Natural killer cell (primary cell): ENCODE measurements around the gene PDPN. TPM values are rescaled to one million over a fixed set of nuclear protein-coding genes. Genes with fewer than 3 reads are reported as not detected.

Experiments
- ATAC-seq, 3 donors: fragments of 150-1000 bp in 2 of 3; fragments of 200-7000 bp in 1 of 3; cut with Tn5 transposase; 1 replicate in 1 of 3; 2 replicates in 2 of 3; pipeline ENCODE4 v1.10.0; 2021; ENCODE audit warnings: mild to moderate bottlenecking in 2 of 3, moderate library complexity in 2 of 3
- DNase-seq, 2 donors: peaks; one replicate each; pipeline versions ENCODE4 v3.0.0 to v3.0.0-alpha.2; 2013 to 2021; ENCODE audit warnings: mixed read lengths in 1 of 2
- H3K27ac ChIP-seq: one replicate; pipeline ENCODE4 v1.5.1; 2013; ENCODE audit warnings: mild to moderate bottlenecking, low read length
- H3K27me3 ChIP-seq: one replicate; pipeline ENCODE4 v1.6.1; 2013; ENCODE audit warnings: low read length; ENCODE audit not compliant: control insufficient read depth, insufficient read depth
- H3K36me3 ChIP-seq: one replicate; pipeline ENCODE4 v1.6.1; 2013; ENCODE audit warnings: low read length; ENCODE audit not compliant: control insufficient read depth, insufficient read depth
- H3K4me1 ChIP-seq: one replicate; pipeline ENCODE4 v1.6.1; 2013; ENCODE audit warnings: low read length; ENCODE audit not compliant: control insufficient read depth, insufficient read depth
- H3K4me3 ChIP-seq: one replicate; pipeline ENCODE4 v1.5.1; 2013; ENCODE audit warnings: low read length
- H3K9me3 ChIP-seq: one replicate; pipeline ENCODE4 v1.6.1; 2013; ENCODE audit warnings: low read length; ENCODE audit not compliant: control insufficient read depth, insufficient read depth
- H3K27ac Mint-ChIP-seq, 2 donors: one replicate each; pipeline ENCODE4 v1.8.0; 2022; ENCODE audit warnings: mild to moderate bottlenecking in 2 of 2, mixed read lengths in 2 of 2, moderate library complexity in 1 of 2
- H3K27me3 Mint-ChIP-seq, 2 donors: one replicate each; pipeline ENCODE4 v1.8.0; 2022; ENCODE audit warnings: low read depth in 2 of 2, mixed read lengths in 2 of 2
- H3K36me3 Mint-ChIP-seq: one replicate; pipeline ENCODE4 v1.8.0; 2022; ENCODE audit warnings: mixed read lengths
- H3K4me1 Mint-ChIP-seq, 2 donors: one replicate each; pipeline ENCODE4 v1.8.0; 2022; ENCODE audit warnings: mixed read lengths in 2 of 2
- H3K4me3 Mint-ChIP-seq: one replicate; pipeline ENCODE4 v1.8.0; 2022; ENCODE audit warnings: mild to moderate bottlenecking, moderate library complexity, mixed read lengths
- H3K9me3 Mint-ChIP-seq, 2 donors: one replicate each; pipeline ENCODE4 v1.8.0; 2022; ENCODE audit warnings: mixed read lengths in 2 of 2
- WGBS: methylation state at CpG from one replicate; pipeline ENCODE4 v1.1.7; 2013; ENCODE audit warnings: missing lambda C conversion rate; ENCODE audit not compliant: insufficient coverage; 5-methylcytosine and 5-hydroxymethylcytosine counted together
- intact Hi-C: fragments of 100-400 bp; cut with micrococcal nuclease; formaldehyde crosslinking; loops from one replicate; pipeline ENCODE4 v1.14.2; 2022
- total RNA-seq, 4 donors: library from RNA; stranded (reverse); fragments of 120-200 nt in 1 of 4; gene quantifications; one replicate each; pipeline versions ENCODE4 v1.2.3 to v1.2.4, GENCODE V29; 2013 to 2022
- TF ChIP-seq, protein P1 (sequence below): fragments of 200-600 bp; IDR thresholded peaks from one replicate; pipeline ENCODE4 v1.8.0; 2022; ENCODE audit warnings: antibody characterized with exemption

PDPN gene
- total RNA-seq, 3 donors from 2014 or later (not counting 1 experiment from before 2014, with no cell fraction given), result not detected

DNA sequence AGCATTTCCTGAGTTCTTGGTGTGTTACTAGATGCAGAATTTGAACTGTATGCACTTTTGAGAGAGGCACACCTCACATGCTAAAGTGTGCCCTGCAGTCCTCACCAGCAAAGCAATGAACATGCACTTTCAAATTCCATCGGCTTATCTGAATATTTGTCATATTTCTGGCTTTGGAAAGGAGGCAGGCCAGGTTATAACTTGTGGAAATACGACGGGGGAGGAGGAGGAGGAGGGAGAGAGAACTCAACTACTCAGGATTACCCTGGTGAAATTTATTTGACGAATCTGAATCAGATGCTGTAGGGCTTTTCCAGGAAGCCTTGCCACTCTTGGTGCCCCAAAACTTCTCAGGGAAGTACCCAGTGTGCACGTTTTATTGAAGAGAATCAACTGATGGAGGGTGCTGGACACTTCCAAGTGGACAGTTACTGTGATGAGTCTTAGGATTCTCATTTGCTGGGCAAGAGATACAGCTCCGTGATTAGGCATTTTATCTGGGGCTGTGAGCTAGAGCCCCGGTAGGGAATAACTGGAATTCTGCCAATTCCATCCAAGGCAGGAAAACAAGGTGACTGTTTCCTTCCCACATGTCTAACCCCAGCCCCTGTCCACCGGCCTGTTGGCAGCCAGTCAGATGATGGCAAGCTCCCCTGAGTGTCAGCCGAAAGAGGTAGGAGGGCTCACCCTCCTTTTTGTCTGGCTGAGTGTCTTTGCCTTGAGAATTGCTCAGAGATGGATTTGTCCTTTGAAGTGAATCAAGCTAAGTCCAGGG lies 3.8 kb downstream of the PDPN start:
- ATAC-seq (no peak), DNase-seq (no peak)
- H3K36me3 Mint-ChIP-seq, result no peaks in the 10 kb centered on the region
- intact Hi-C loops, result no loop called here
- Histone ChIP-seq H3K36me3 (no peaks in the 10 kb centered on the region), H3K4me3 (no peak overlapping the region), H3K9me3 (no peaks in the 10 kb centered on the region), H3K27ac (no peak overlapping the region), H3K4me1 (no peaks in the 10 kb centered on the region), H3K27me3 (peaks cover 15% of the 10 kb centered on the region)
- no peak overlapping the region for H3K27ac Mint-ChIP-seq
- no peaks in the 10 kb centered on the region for H3K4me1 Mint-ChIP-seq
- no peak overlapping the region for H3K4me3 Mint-ChIP-seq
- TF ChIP-seq, protein P1, sequence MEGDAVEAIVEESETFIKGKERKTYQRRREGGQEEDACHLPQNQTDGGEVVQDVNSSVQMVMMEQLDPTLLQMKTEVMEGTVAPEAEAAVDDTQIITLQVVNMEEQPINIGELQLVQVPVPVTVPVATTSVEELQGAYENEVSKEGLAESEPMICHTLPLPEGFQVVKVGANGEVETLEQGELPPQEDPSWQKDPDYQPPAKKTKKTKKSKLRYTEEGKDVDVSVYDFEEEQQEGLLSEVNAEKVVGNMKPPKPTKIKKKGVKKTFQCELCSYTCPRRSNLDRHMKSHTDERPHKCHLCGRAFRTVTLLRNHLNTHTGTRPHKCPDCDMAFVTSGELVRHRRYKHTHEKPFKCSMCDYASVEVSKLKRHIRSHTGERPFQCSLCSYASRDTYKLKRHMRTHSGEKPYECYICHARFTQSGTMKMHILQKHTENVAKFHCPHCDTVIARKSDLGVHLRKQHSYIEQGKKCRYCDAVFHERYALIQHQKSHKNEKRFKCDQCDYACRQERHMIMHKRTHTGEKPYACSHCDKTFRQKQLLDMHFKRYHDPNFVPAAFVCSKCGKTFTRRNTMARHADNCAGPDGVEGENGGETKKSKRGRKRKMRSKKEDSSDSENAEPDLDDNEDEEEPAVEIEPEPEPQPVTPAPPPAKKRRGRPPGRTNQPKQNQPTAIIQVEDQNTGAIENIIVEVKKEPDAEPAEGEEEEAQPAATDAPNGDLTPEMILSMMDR, result no peak
- no peaks in the 10 kb centered on the region for H3K9me3 Mint-ChIP-seq
- H3K27me3 Mint-ChIP-seq, result peaks cover 41 to 50% of the 10 kb centered on the region in 2 donors
- 66% methylated on average over 9 of the region's 9 CpGs for WGBS

- DNase-seq (no peak), ATAC-seq (no peak)
- no peaks in the 10 kb centered on the region for H3K36me3 ChIP-seq
- no peak overlapping the region for H3K27ac ChIP-seq
- peaks cover 35 to 37% of the 10 kb centered on the region in 2 donors for H3K27me3 Mint-ChIP-seq
- intact Hi-C loops, result no loop called here
- no peaks in the 10 kb centered on the region for H3K4me1 ChIP-seq
- no peaks in the 10 kb centered on the region for H3K4me1 Mint-ChIP-seq
- TF ChIP-seq, protein P1, result no peak
- no peaks in the 10 kb centered on the region for H3K9me3 Mint-ChIP-seq
- H3K27ac Mint-ChIP-seq, result no peak overlapping the region
- no peak overlapping the region for H3K4me3 ChIP-seq
- no peaks in the 10 kb centered on the region for H3K9me3 ChIP-seq
- H3K27me3 ChIP-seq, result peaks cover 4% of the 10 kb centered on the region
- H3K4me3 Mint-ChIP-seq, result no peak overlapping the region
- no peaks in the 10 kb centered on the region for H3K36me3 Mint-ChIP-seq
- WGBS, result 85% methylated on average over 9 of the region's 11 CpGs
Observed at GRCh38 chr1:13588946-13589796, 5.5 kb downstream of the PDPN start.

GRCh38 chr1:13590486-13590885 lies 6.9 kb downstream of the PDPN start:
- TF ChIP-seq, protein P1, result no peak
- intact Hi-C loops, result no loop called here
- no peaks in the 10 kb centered on the region for H3K36me3 Mint-ChIP-seq
- DNase-seq (no peak), ATAC-seq (no peak)
- Histone ChIP-seq H3K27ac (no peak overlapping the region), H3K9me3 (no peaks in the 10 kb centered on the region), H3K36me3 (no peaks in the 10 kb centered on the region), H3K27me3 (peaks cover 3% of the 10 kb centered on the region), H3K4me3 (no peak overlapping the region), H3K4me1 (no peaks in the 10 kb centered on the region)
- no peaks in the 10 kb centered on the region for H3K9me3 Mint-ChIP-seq
- WGBS, result 76% methylated on average over 7 of the region's 7 CpGs
- peaks cover 21 to 27% of the 10 kb centered on the region in 2 donors for H3K27me3 Mint-ChIP-seq
- H3K27ac Mint-ChIP-seq, result no peak overlapping the region
- H3K4me3 Mint-ChIP-seq, result no peak overlapping the region
- no peaks in the 10 kb centered on the region for H3K4me1 Mint-ChIP-seq
